B cell (primary cell): Measurements from ENCODE around the gene TKFC. TPM values are rescaled to one million over a fixed set of nuclear protein-coding genes. Genes with fewer than 3 reads are reported as not detected.

Source experiments
- ATAC-seq: fragments of 200-7000 bp; cut with Tn5 transposase; one replicate; pipeline ENCODE4 v1.10.0; 2021; ENCODE audit warnings: low read depth, mild to moderate bottlenecking, moderate number of reproducible peaks, moderate library complexity
- CTCF ChIA-PET: fragments of 350-600 bp; sonication (Branson Sonifier 250); formaldehyde crosslinking; loops from one replicate; lab custom pipeline; 2021; ENCODE audit warnings: antibody characterized with exemption, inconsistent platforms; lab: Charles Lee
- POLR2A ChIA-PET: fragments of 350-600 bp; sonication (Branson Sonifier 250); formaldehyde crosslinking; loops from one replicate; lab custom pipeline; 2021; ENCODE audit warnings: antibody characterized with exemption; lab: Charles Lee
- DNase-seq: peaks from one replicate; pipeline ENCODE4 v3.0.0; 2013
- H2AFZ ChIP-seq: 2 replicates; pipeline ENCODE4 v1.6.1; 2012; ENCODE audit warnings: mild to moderate bottlenecking, low read depth, low read length; ENCODE audit not compliant: insufficient read depth, poor library complexity, severe bottlenecking
- H3K27ac ChIP-seq, 2 donors: 1 replicate in 1 of 2; 2 replicates in 1 of 2; pipeline ENCODE4 v1.5.1; 2012 to 2013; ENCODE audit warnings: low read length in 2 of 2, mild to moderate bottlenecking in 2 of 2, moderate library complexity in 1 of 2
- H3K27me3 ChIP-seq, 4 experiments: fragments of 200-600 bp in 1 of 4; sonication (generic) in 1 of 4; replicated peaks in 1 of 4; 1 replicate in 2 of 4; 2 replicates in 2 of 4; pipeline versions ENCODE4 v1.6.1 to v1.7.0; 2013 to 2016; ENCODE audit warnings: low read length in 3 of 4, mild to moderate bottlenecking in 2 of 4, mixed read lengths in 1 of 4, moderate library complexity in 1 of 4; ENCODE audit not compliant: insufficient read depth in 4 of 4, control insufficient read depth in 3 of 4; ENCODE audit errors: control extremely low read depth in 1 of 4
- H3K36me3 ChIP-seq, 2 experiments: replicated peaks in 1 of 2; 1 replicate in 1 of 2; 2 replicates in 1 of 2; pipeline versions ENCODE4 v1.6.1 to v1.7.1; 2013; ENCODE audit warnings: low read length in 1 of 2; ENCODE audit not compliant: insufficient read depth in 2 of 2, control insufficient read depth in 1 of 2; ENCODE audit errors: control extremely low read depth in 1 of 2, extremely low read depth in 1 of 2
- H3K4me1 ChIP-seq, 2 donors: fragments of 200-600 bp in 1 of 2; sonication (generic) in 1 of 2; 1 replicate in 1 of 2; 2 replicates in 1 of 2; pipeline versions ENCODE4 v1.5.1 to v1.6.1; 2013 to 2017; ENCODE audit warnings: low read length in 2 of 2; ENCODE audit not compliant: control insufficient read depth in 2 of 2, insufficient read depth in 2 of 2
- H3K4me2 ChIP-seq: replicated peaks from 2 replicates; pipeline ENCODE3; 2012; ENCODE audit warnings: mild to moderate bottlenecking, low read depth, low read length; ENCODE audit not compliant: poor library complexity, severe bottlenecking
- H3K4me3 ChIP-seq, 5 experiments: fragments of 200-600 bp in 1 of 5; sonication (generic) in 1 of 5; 1 replicate in 3 of 5; 2 replicates in 2 of 5; pipeline versions ENCODE4 v1.5.1 to v1.7.0; 2011 to 2016; ENCODE audit warnings: low read length in 4 of 5, mild to moderate bottlenecking in 4 of 5, low read depth in 2 of 5, control low read depth in 1 of 5, moderate library complexity in 1 of 5; ENCODE audit not compliant: insufficient read depth in 1 of 5; ENCODE audit errors: control extremely low read depth in 1 of 5, extremely low read depth in 1 of 5
- H3K79me2 ChIP-seq: fragments of 200-600 bp; sonication (generic); one replicate; pipeline ENCODE4 v1.6.0; 2016; ENCODE audit warnings: low read length; ENCODE audit not compliant: control insufficient read depth, insufficient read depth
- H3K9ac ChIP-seq: fragments of 200-600 bp; sonication (generic); 2 replicates; pipeline ENCODE4 v1.6.1; 2017; ENCODE audit warnings: mild to moderate bottlenecking, low read length, moderate library complexity
- H3K9me3 ChIP-seq, 3 donors: one replicate each; pipeline versions ENCODE4 v1.6.1 to v1.7.1; 2013; ENCODE audit warnings: low read length in 2 of 3; ENCODE audit not compliant: control insufficient read depth in 2 of 3, insufficient read depth in 1 of 3; ENCODE audit errors: control extremely low read depth in 1 of 3
- H4K20me1 ChIP-seq: 2 replicates; pipeline ENCODE4 v1.6.0; 2012; ENCODE audit warnings: mild to moderate bottlenecking, low read length; ENCODE audit not compliant: insufficient read depth, control insufficient read depth, poor library complexity, severe bottlenecking
- H3K27ac Mint-ChIP-seq: one replicate; pipeline ENCODE4 v1.8.0; 2021; ENCODE audit warnings: mixed read lengths
- H3K27me3 Mint-ChIP-seq: one replicate; pipeline ENCODE4 v1.8.0; 2021; ENCODE audit warnings: mixed read lengths
- H3K4me1 Mint-ChIP-seq: one replicate; pipeline ENCODE4 v1.8.0; 2021; ENCODE audit warnings: mixed read lengths
- H3K4me3 Mint-ChIP-seq: one replicate; pipeline ENCODE4 v1.8.0; 2021; ENCODE audit warnings: mixed read lengths
- H3K9me3 Mint-ChIP-seq: one replicate; pipeline ENCODE4 v1.8.0; 2022; ENCODE audit warnings: mixed read lengths; ENCODE audit not compliant: insufficient read depth
- EZH2 ChIP-seq: IDR thresholded peaks from 2 replicates; pipeline ENCODE4 v1.6.1; 2012; ENCODE audit warnings: borderline replicate concordance, low read depth, mild to moderate bottlenecking, moderate library complexity, low read length; ENCODE audit not compliant: insufficient read depth, poor library complexity, severe bottlenecking
- WGBS: methylation state at CpG from one replicate; pipeline ENCODE4 v1.1.5; 2013; ENCODE audit warnings: missing lambda C conversion rate; ENCODE audit not compliant: insufficient coverage; 5-methylcytosine and 5-hydroxymethylcytosine counted together
- intact Hi-C: fragments of 100-400 bp; cut with micrococcal nuclease; formaldehyde crosslinking; loops from one replicate; pipeline ENCODE4 v1.10.0; 2022
- polyA plus RNA-seq: library from polyadenylated mRNA; depleted of rRNA; stranded (reverse); fragments of >200 nt; gene quantifications from 2 replicates; pipeline ENCODE4 v1.2.3, GENCODE V29; 2012
- total RNA-seq, 2 donors: library from RNA; stranded (reverse); fragments of 120-200 nt in 1 of 2; gene quantifications; 1 replicate in 1 of 2; 2 replicates in 1 of 2; pipeline versions ENCODE4 v1.2.3 to v1.2.4, GENCODE V29; 2013 to 2022
- TF ChIP-seq, protein P1 (sequence below): fragments of 200-600 bp; IDR thresholded peaks from one replicate; pipeline ENCODE4 v1.8.0; 2022; ENCODE audit warnings: antibody characterized with exemption, mild to moderate bottlenecking

Gene TKFC
- total and polyA plus RNA-seq, 2 donors (not counting 1 experiment from before 2014, with no cell fraction given): 82.3 to 86.3 TPM

DNA sequence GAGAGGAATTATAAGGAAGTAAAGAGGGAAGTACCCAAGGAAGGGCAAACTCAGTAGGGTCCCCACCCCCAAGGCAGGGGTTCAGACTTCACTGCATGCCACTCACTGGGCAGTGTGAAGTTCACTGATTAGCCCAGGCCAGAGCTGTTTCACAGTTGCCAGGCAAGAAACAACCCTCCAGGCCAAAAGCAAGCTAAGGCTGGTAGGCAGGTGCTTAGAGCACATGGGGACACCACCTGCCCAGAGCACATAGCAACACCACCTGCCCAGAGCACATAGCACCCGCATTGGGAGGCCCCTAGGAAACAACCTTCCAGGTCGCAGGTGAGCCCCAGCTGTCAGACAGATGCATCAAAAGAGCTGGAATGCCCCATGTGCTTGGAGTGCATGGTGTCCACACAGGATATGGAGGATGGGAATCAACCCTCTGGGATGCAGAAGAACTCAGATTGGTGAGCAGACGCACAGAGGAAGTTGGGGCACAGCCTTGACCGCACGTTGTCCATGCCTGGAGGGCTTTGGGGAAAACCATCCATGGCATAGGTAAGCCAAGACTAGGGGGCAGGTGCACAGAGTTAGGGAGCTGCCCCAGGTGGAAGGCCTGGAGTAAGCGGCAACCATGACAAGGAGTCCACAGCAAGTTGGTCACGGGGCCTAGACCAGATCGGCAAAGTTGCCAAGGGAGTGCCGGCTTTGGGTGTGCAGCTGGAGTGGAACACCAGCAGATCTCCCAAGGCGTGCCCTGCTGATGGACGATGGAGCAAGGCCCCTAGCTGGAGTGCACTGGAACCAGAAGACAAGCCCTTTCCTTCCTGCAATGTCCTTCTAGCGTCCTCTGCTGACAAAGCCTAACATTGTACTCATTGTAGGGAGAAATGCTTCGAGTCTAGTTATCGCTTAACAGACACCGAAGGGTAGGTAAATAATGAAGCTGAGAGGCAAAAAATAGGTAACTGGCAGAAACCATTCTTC is 51.5 kb downstream of the TKFC start:
- ATAC-seq (no peak), DNase-seq (no peak)
- Histone ChIP-seq H4K20me1 (no peaks in the 10 kb centered on the region), H3K9me3 (no peaks in the 10 kb centered on the region), H3K36me3 (no peaks in the 10 kb centered on the region), H3K4me1 (peaks cover 6 to 8% of the 10 kb centered on the region in 2 donors), H2AFZ (no peak overlapping the region), H3K9ac (no peak overlapping the region), H3K4me3 (no peak overlapping the region), H3K79me2 (no peaks in the 10 kb centered on the region), H3K4me2 (no peak overlapping the region), H3K27ac (no peak overlapping the region), H3K27me3 (no peaks in the 10 kb centered on the region)
- H3K27ac Mint-ChIP-seq: no peak overlapping the region
- no peak overlapping the region for H3K4me3 Mint-ChIP-seq
- intact Hi-C loops: loop anchor here (1.0 to 10.0 kb wide), 4 partner anchors 27 to 553 kb away; no protein-coding TSS in a partner anchor
- ChIA-PET CTCF (interaction anchor here (0.6 to 9.4 kb wide), 25 partner anchors 9 to 698 kb away, joined by 3 to 649 read pairs (median 12); partner anchors contain the start of genes CPSF7, CYB561A3, DDB1 and SDHAF2), POLR2A (interaction anchor here (0.7 to 4.0 kb wide), 4 partner anchors 22 to 49 kb away, joined by 3 to 30 read pairs (median 3); partner anchors contain the start of genes CYB561A3 and TMEM138)
- H3K9me3 Mint-ChIP-seq: no peaks in the 10 kb centered on the region
- peaks cover 8% of the 10 kb centered on the region for H3K4me1 Mint-ChIP-seq
- 94% methylated on average over 13 of the region's 15 CpGs for WGBS
- TF ChIP-seq, protein P1, sequence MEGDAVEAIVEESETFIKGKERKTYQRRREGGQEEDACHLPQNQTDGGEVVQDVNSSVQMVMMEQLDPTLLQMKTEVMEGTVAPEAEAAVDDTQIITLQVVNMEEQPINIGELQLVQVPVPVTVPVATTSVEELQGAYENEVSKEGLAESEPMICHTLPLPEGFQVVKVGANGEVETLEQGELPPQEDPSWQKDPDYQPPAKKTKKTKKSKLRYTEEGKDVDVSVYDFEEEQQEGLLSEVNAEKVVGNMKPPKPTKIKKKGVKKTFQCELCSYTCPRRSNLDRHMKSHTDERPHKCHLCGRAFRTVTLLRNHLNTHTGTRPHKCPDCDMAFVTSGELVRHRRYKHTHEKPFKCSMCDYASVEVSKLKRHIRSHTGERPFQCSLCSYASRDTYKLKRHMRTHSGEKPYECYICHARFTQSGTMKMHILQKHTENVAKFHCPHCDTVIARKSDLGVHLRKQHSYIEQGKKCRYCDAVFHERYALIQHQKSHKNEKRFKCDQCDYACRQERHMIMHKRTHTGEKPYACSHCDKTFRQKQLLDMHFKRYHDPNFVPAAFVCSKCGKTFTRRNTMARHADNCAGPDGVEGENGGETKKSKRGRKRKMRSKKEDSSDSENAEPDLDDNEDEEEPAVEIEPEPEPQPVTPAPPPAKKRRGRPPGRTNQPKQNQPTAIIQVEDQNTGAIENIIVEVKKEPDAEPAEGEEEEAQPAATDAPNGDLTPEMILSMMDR: no peak
- TF ChIP-seq EZH2: no peak
- H3K27me3 Mint-ChIP-seq: no peaks in the 10 kb centered on the region
